Ovary (tissue), 9 donors: Measurements from ENCODE around the gene CTSO. TPM values are rescaled to one million over a fixed set of nuclear protein-coding genes. Genes with fewer than 3 reads are reported as not detected.

Experiments used
- DNase-seq, 5 donors: peaks; one replicate each; pipeline ENCODE4 v3.0.0-alpha.2; 2019 to 2020
- H3K27ac ChIP-seq, 2 donors: fragments of 200-600 bp; one replicate each; pipeline versions ENCODE4 v1.5.1 to v1.8.0; 2019 to 2022
- H3K27me3 ChIP-seq: fragments of 200-600 bp; one replicate; pipeline ENCODE4 v1.8.0; 2022
- H3K36me3 ChIP-seq: fragments of 200-600 bp; sonication (generic); one replicate; pipeline ENCODE4 v1.5.1; 2019
- H3K4me1 ChIP-seq: one replicate; pipeline ENCODE4 v1.8.1; 2013; ENCODE audit warnings: mild to moderate bottlenecking, moderate library complexity; ENCODE audit not compliant: insufficient read depth
- H3K4me3 ChIP-seq: fragments of 200-600 bp; sonication (generic); one replicate; pipeline ENCODE4 v1.5.1; 2017
- H3K9me3 ChIP-seq, 2 donors: fragments of 200-600 bp in 1 of 2; sonication (generic) in 1 of 2; one replicate each; pipeline versions ENCODE4 v1.5.1 to v1.8.1; 2013 to 2019; ENCODE audit warnings: mild to moderate bottlenecking in 1 of 2, moderate library complexity in 1 of 2
- EP300 ChIP-seq: sonication (generic); formaldehyde crosslinking; IDR thresholded peaks from one replicate; pipeline ENCODE4 v1.6.1; 2017; ENCODE audit warnings: antibody characterized with exemption
- POLR2A ChIP-seq: fragments of 450-650 bp; IDR thresholded peaks from one replicate; pipeline ENCODE4 v1.6.1; 2017; ENCODE audit warnings: antibody characterized with exemption, mild to moderate bottlenecking, moderate library complexity
- WGBS, 3 donors: extraction: QIAGEN DNeasy Blood & Tissue Kit in 1 of 3; methylation state at CpG; one replicate each; pipeline versions ENCODE4 v1.1.5 to v1.1.7; 2013 to 2017; 5-methylcytosine and 5-hydroxymethylcytosine counted together
- intact Hi-C, 4 donors: fragments of 100-400 bp; cut with DNase I; formaldehyde crosslinking; loops; one replicate each; pipeline versions ENCODE4 v1.11.0 to v1.15.1; 2022 to 2023
- polyA plus RNA-seq, 2 donors: library from polyadenylated mRNA; stranded (reverse); fragments of 200-250 nt in 1 of 2; fragments of 350-450 nt in 1 of 2; fragmentation: Illumina TruSeq in 1 of 2; extraction: RNeasy Lipid Tissue Mini Kit (QIAGEN cat#74804) in 1 of 2; gene quantifications; one replicate each; pipeline ENCODE4 v1.2.3, GENCODE V29; 2013 to 2014
- total RNA-seq, 7 donors: library from RNA; depleted of rRNA in 2 of 7; stranded (reverse); fragments of >200 nt in 2 of 7; fragmentation: NEBNext Ultra II Directional in 3 of 7; extraction: Animal tissue kit (Norgen Biotek cat#: 25700) in 3 of 7; gene quantifications; one replicate each; pipeline versions ENCODE4 v1.1.0 to v1.2.4, GENCODE V29; 2016 to 2023
- TF ChIP-seq, protein P1 (sequence below), 3 donors: fragments of 450-650 bp in 2 of 3; fragments of 200-600 bp in 1 of 3; IDR thresholded peaks; one replicate each; pipeline versions ENCODE4 v1.5.1 to v1.8.0; 2016 to 2022; ENCODE audit warnings: antibody characterized with exemption in 3 of 3, mild to moderate bottlenecking in 1 of 3
- donor health status: DM: no; HTN: no; CAD: no; lungs with moderate emphysema.
- donor health status: DM: no; HTN: no; CAD: no.
- donor health status: Bipolar disorder and iron deficiency.
- donor health status: DM: yes; HTN: yes; CAD: no.
- donor health status: DM: no; HTN: no; CAD: no.
- donor health status: DM: yes; HTN: yes; CAD: no.

CTSO gene
- total and polyA plus RNA-seq, 9 donors: 12.0 to 58.3 (median 20.6) TPM

DNA sequence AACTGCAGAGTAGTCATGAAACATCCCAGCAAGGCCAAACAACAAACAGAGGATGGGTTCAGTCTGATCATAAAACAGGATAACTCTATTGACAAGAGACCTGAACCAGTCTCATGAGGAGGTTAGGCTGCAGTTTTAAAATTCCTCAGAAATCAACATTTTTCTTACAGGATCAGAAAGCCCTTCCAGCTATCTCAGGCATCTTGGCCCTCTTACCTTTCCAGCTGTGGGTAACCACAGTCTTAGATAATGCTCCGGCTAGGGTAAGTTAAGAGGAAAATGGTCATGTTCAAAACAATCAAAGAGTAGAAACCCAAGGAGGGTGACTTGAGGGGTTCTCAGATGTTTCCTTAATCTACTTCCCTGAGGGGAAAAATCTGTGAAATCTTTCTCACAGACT is 5.1 kb downstream of the CTSO start:
- WGBS, 3 donors: 50 to 63% (median 58%) methylated on average over 1 of the region's 1 CpG
- TF ChIP-seq POLR2A (no peak), EP300 (no peak)
- TF ChIP-seq, protein P1, sequence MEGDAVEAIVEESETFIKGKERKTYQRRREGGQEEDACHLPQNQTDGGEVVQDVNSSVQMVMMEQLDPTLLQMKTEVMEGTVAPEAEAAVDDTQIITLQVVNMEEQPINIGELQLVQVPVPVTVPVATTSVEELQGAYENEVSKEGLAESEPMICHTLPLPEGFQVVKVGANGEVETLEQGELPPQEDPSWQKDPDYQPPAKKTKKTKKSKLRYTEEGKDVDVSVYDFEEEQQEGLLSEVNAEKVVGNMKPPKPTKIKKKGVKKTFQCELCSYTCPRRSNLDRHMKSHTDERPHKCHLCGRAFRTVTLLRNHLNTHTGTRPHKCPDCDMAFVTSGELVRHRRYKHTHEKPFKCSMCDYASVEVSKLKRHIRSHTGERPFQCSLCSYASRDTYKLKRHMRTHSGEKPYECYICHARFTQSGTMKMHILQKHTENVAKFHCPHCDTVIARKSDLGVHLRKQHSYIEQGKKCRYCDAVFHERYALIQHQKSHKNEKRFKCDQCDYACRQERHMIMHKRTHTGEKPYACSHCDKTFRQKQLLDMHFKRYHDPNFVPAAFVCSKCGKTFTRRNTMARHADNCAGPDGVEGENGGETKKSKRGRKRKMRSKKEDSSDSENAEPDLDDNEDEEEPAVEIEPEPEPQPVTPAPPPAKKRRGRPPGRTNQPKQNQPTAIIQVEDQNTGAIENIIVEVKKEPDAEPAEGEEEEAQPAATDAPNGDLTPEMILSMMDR (IDR thresholded peaks at IDR 0.05): no peak
- DNase-seq: no peak
- Histone ChIP-seq H3K36me3 (no peaks in the 10 kb centered on the region), H3K4me1 (no peaks in the 10 kb centered on the region), H3K27me3 (no peaks in the 10 kb centered on the region), H3K27ac (no peak overlapping the region), H3K4me3 (no peak overlapping the region), H3K9me3 (no peaks in the 10 kb centered on the region)
- intact Hi-C loops: loop anchor here in 1 of 4 donors (10.0 kb wide), 1 partner anchor 534 kb away; no protein-coding TSS in a partner anchor

- TF ChIP-seq EP300 (no peak), POLR2A (no peak)
- TF ChIP-seq, protein P1 (IDR thresholded peaks at IDR 0.05): no peak
- WGBS, 3 donors: 56 to 69% (median 61%) methylated on average over 4 of the region's 4 CpGs
- intact Hi-C loops: loop anchor here in 1 of 4 donors (10.0 kb wide), 1 partner anchor 532 kb away; no protein-coding TSS in a partner anchor
These were observed 7.2 kb downstream of the CTSO start for GRCh38 chr4:155946486-155946885.

DNA sequence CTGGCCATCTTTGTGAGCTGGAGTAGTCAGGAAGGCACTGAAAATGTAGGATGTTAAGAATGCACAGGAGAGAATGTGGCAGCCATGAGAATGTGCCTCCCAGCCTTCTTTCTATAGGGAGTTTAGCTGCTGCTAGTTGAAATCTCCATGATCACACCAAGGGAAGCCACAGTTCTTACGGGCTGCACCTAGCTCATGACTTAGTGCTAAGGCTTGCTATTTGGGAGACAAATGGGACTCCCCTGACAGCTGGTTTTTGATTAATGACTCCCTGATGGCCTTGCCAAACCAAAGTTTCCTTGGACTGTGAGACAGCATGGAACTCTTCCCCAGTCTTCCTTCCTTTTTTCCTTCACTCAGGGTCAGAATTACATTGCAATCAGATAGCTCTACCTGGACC is 9.2 kb downstream of the CTSO start:
- Histone ChIP-seq H3K9me3 (no peaks in the 10 kb centered on the region), H3K4me3 (no peak overlapping the region), H3K27ac (no peak overlapping the region), H3K36me3 (no peaks in the 10 kb centered on the region), H3K4me1 (no peaks in the 10 kb centered on the region), H3K27me3 (no peaks in the 10 kb centered on the region)
- no peak for DNase-seq
- TF ChIP-seq, protein P1 (IDR thresholded peaks at IDR 0.05): no peak
- TF ChIP-seq POLR2A (no peak), EP300 (no peak)
- 74 to 90% (median 82%) methylated on average over 1 of the region's 1 CpG for WGBS, 3 donors
- intact Hi-C loops: loop anchor here in 1 of 4 donors (10.0 kb wide), 1 partner anchor 530 kb away; no protein-coding TSS in a partner anchor

More at GRCh38 chr4:155946486-155946885, 7.2 kb downstream of the CTSO start:
- H3K36me3 ChIP-seq: no peaks in the 10 kb centered on the region
- no peaks in the 10 kb centered on the region for H3K4me1 ChIP-seq
- no peak for DNase-seq
- no peaks in the 10 kb centered on the region for H3K9me3 ChIP-seq
- H3K4me3 ChIP-seq: no peak overlapping the region
- no peaks in the 10 kb centered on the region for H3K27me3 ChIP-seq
- no peak overlapping the region for H3K27ac ChIP-seq

- Histone ChIP-seq H3K27ac (no peak overlapping the region), H3K4me3 (no peak overlapping the region), H3K9me3 (no peaks in the 10 kb centered on the region), H3K4me1 (no peaks in the 10 kb centered on the region), H3K27me3 (no peaks in the 10 kb centered on the region), H3K36me3 (no peaks in the 10 kb centered on the region)
- no peak for DNase-seq
- intact Hi-C loops: loop anchor here in 1 of 4 donors (10.0 kb wide), 1 partner anchor 529 kb away; no protein-coding TSS in a partner anchor
- TF ChIP-seq POLR2A (no peak), EP300 (no peak)
- TF ChIP-seq, protein P1 (IDR thresholded peaks at IDR 0.05): no peak
- WGBS, 3 donors: 74 to 91% (median 91%) methylated on average over 3 of the region's 3 CpGs
These were observed 9.9 kb downstream of the CTSO start for GRCh38 chr4:155943605-155944291.
